HG03575 (cell line): Measurements from ENCODE around the gene SETD2.
"Not testable (repeated sequence)": the region's sequence is repeated elsewhere in the genome, so short reads cannot be mapped to it uniquely, and the experiment has no call there.

Source experiments
- ATAC-seq: cut with Tn5 transposase; IDR thresholded peaks from one replicate; pipeline ENCODE4 v1.9.1; 2021; ENCODE audit not compliant: unreplicated experiment, insufficient number of reproducible peaks, low FRiP score; ENCODE audit errors: extremely low read depth

The SETD2 gene

GRCh38 chr3:47152578-47152977, 11.3 kb downstream of the SETD2 start:
- no peak for ATAC-seq

GRCh38 chr3:47151836-47152235, 12.1 kb downstream of the SETD2 start:
- ATAC-seq: no peak

- no peak for ATAC-seq
These were observed 14.5 kb downstream of the SETD2 start for GRCh38 chr3:47149339-47149933.

- no peak for ATAC-seq
These were observed 18.6 kb downstream of the SETD2 start for GRCh38 chr3:47145272-47145671.

GRCh38 chr3:47143068-47143467, 20.8 kb downstream of the SETD2 start:
- ATAC-seq: no peak

GRCh38 chr3:47142536-47142935, 21.4 kb downstream of the SETD2 start:
- not testable (repeated sequence) for ATAC-seq

GRCh38 chr3:47140973-47141461, 22.9 kb downstream of the SETD2 start:
- ATAC-seq: not testable (repeated sequence)

- ATAC-seq: not testable (repeated sequence)
These were observed 23.4 kb downstream of the SETD2 start for GRCh38 chr3:47140553-47140952.

- no peak for ATAC-seq
These were observed 29.6 kb downstream of the SETD2 start for GRCh38 chr3:47134311-47134710.

GRCh38 chr3:47133641-47134040, 30.3 kb downstream of the SETD2 start:
- no peak for ATAC-seq

GRCh38 chr3:47130557-47130956, 33.4 kb downstream of the SETD2 start:
- ATAC-seq: no peak

GRCh38 chr3:47128137-47128536, 35.8 kb downstream of the SETD2 start:
- ATAC-seq: no peak

- no peak for ATAC-seq
These were observed 40.1 kb downstream of the SETD2 start for GRCh38 chr3:47123857-47124256.

GRCh38 chr3:47121409-47121808, 42.5 kb downstream of the SETD2 start:
- no peak for ATAC-seq

- ATAC-seq: no peak
These were observed 43.8 kb downstream of the SETD2 start for GRCh38 chr3:47120138-47120537.

GRCh38 chr3:47119387-47119786, 44.5 kb downstream of the SETD2 start:
- not testable (repeated sequence) for ATAC-seq

GRCh38 chr3:47117807-47118364, 46.0 kb downstream of the SETD2 start:
- no peak for ATAC-seq

GRCh38 chr3:47115524-47115923, 48.4 kb downstream of the SETD2 start:
- not testable (repeated sequence) for ATAC-seq

GRCh38 chr3:47113669-47114365, 50.1 kb downstream of the SETD2 start:
- no peak for ATAC-seq

- ATAC-seq: no peak
These were observed 50.9 kb downstream of the SETD2 start for GRCh38 chr3:47112997-47113396.
